Nephron progenitor cell (in vitro differentiated cells): Measurements from ENCODE around the gene ADSS2.
A peak's percentile ranks its signal among the peaks of the same experiment; 100 is the strongest.

ENCODE experiments used
- DNase-seq: peaks from one replicate; pipeline ENCODE4 v3.0.0; 2021
- H3K27ac Mint-ChIP-seq: 2 replicates; pipeline ENCODE4 v1.8.0; 2021; ENCODE audit warnings: mild to moderate bottlenecking, moderate library complexity, mixed read lengths
- H3K27me3 Mint-ChIP-seq: 2 replicates; pipeline ENCODE4 v1.8.0; 2021; ENCODE audit warnings: mild to moderate bottlenecking, low read depth, mixed read lengths; ENCODE audit not compliant: poor library complexity
- H3K36me3 Mint-ChIP-seq: 2 replicates; pipeline ENCODE4 v1.8.0; 2021; ENCODE audit warnings: low read depth, mixed read lengths
- H3K4me1 Mint-ChIP-seq: 2 replicates; pipeline ENCODE4 v1.8.0; 2021; ENCODE audit warnings: mixed read lengths
- H3K4me3 Mint-ChIP-seq: 2 replicates; pipeline ENCODE4 v1.8.0; 2021; ENCODE audit warnings: mild to moderate bottlenecking, moderate library complexity, mixed read lengths
- H3K9me3 Mint-ChIP-seq: 2 replicates; pipeline ENCODE4 v1.8.0; 2021; ENCODE audit warnings: mild to moderate bottlenecking, moderate library complexity, mixed read lengths
- TF ChIP-seq, protein P1 (sequence below): fragments of 200-600 bp; sonication (generic); IDR thresholded peaks from 2 replicates; pipeline ENCODE4 v1.5.0; 2021; ENCODE audit warnings: antibody characterized with exemption

Gene ADSS2

DNA sequence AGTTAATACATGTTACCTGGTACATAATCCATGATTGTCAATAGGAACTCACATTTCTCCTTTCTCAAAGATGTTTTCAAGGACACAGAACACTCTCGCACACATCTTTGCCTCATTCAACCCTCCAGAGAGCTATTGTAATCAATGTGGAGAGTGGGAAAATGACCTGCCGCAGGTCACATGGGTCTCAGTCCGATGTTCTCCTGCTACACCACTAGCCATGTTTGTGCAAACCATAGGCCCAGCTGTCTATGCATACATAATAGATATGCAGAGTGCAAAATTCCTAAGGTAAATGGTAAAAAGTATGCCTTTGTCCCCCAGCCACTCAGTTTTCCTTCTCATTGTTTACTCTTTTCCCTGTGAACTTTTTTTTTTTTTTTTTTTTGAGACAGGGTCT lies 89.2 kb downstream of the ADSS2 start:
- DNase-seq, result no peak
- Mint-ChIP-seq H3K4me3 (no peak overlapping the region), H3K27me3 (peaks cover 4% of the 10 kb centered on the region), H3K36me3 (peaks cover 22% of the 10 kb centered on the region), H3K9me3 (peaks cover 32% of the 10 kb centered on the region), H3K4me1 (peaks cover 57% of the 10 kb centered on the region), H3K27ac (peak overlapping the region; percentile 91)
- TF ChIP-seq, protein P1, sequence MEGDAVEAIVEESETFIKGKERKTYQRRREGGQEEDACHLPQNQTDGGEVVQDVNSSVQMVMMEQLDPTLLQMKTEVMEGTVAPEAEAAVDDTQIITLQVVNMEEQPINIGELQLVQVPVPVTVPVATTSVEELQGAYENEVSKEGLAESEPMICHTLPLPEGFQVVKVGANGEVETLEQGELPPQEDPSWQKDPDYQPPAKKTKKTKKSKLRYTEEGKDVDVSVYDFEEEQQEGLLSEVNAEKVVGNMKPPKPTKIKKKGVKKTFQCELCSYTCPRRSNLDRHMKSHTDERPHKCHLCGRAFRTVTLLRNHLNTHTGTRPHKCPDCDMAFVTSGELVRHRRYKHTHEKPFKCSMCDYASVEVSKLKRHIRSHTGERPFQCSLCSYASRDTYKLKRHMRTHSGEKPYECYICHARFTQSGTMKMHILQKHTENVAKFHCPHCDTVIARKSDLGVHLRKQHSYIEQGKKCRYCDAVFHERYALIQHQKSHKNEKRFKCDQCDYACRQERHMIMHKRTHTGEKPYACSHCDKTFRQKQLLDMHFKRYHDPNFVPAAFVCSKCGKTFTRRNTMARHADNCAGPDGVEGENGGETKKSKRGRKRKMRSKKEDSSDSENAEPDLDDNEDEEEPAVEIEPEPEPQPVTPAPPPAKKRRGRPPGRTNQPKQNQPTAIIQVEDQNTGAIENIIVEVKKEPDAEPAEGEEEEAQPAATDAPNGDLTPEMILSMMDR, result no peak

DNA sequence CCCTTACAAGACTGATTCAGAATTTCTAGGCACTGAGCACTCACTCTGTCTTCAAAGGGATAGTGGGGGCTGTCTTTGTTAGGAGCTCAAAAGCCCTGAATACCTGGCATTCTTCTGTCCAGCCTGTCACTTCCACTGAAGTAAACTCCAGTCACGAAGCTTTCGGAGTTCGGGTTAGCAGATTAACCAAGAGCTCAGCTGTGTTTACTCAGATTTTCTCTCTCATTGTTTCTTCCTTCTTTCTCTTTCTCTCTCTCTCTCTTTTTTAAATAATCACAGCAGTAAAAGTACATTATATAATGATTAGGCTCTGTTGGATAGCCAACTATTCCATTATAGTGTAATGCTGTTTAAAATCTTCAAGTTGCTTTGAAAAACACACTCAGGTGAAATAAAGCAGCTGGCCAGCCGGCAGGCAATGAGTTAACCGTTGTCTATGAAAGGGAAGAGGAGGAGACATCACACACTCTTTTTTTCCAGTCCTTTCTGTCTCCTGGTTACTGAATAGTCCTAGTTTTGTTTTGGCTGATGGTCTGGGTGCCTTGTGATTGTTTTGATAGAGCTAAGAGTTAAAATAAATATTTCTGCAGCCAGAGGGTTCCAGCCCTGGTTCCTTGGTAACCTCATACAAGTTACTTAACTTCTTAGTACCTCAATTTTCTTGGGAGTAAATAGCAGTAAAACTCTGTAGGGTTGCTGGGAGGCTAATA lies 89.8 kb downstream of the ADSS2 start:
- Mint-ChIP-seq H3K4me1 (peaks cover 52% of the 10 kb centered on the region), H3K27ac (peak overlapping the region; percentile 90), H3K9me3 (peaks cover 32% of the 10 kb centered on the region), H3K4me3 (peak overlapping the region; percentile 70), H3K36me3 (peaks cover 22% of the 10 kb centered on the region), H3K27me3 (peaks cover 4% of the 10 kb centered on the region)
- TF ChIP-seq, protein P1, result no peak
- DNase-seq, result no peak
